SK-N-SH (cell line): ENCODE data around the gene GALNT13.

Source experiments
- ELF1 ChIP-seq: IDR thresholded peaks from 2 replicates; pipeline ENCODE4 v1.4.0; 2012
- EP300 ChIP-seq, 2 experiments: IDR thresholded peaks; 2 replicates each; pipeline versions ENCODE4 v1.4.0 to v1.6.1; 2012; ENCODE audit warnings: borderline replicate concordance in 1 of 2, low read depth in 1 of 2, low read length in 1 of 2
- FOSL2 ChIP-seq: IDR thresholded peaks from 2 replicates; pipeline ENCODE4 v1.4.0; 2012; ENCODE audit warnings: low read depth, mild to moderate bottlenecking, moderate library complexity, borderline replicate concordance
- FOXJ3 ChIP-seq: sonication (generic); formaldehyde crosslinking; IDR thresholded peaks from 2 replicates; pipeline ENCODE4 v1.5.1; 2020; ENCODE audit warnings: mild to moderate bottlenecking, missing genetic modification reagents
- JUND ChIP-seq: IDR thresholded peaks from 2 replicates; pipeline ENCODE4 v1.4.0; 2012
- MXI1 ChIP-seq: IDR thresholded peaks from 2 replicates; pipeline ENCODE4 v1.6.1; 2012; ENCODE audit warnings: mild to moderate bottlenecking, low read depth, low read length, improper control_type of control experiment
- POLR2AphosphoS5 ChIP-seq: IDR thresholded peaks from 2 replicates; pipeline ENCODE4 v1.6.1; 2012; ENCODE audit warnings: low read depth, low read length
- RAD21 ChIP-seq: IDR thresholded peaks from 2 replicates; pipeline ENCODE4 v1.6.1; 2012; ENCODE audit warnings: mild to moderate bottlenecking, low read length
- RFX5 ChIP-seq: IDR thresholded peaks from 2 replicates; pipeline ENCODE4 v1.6.1; 2012; ENCODE audit warnings: mild to moderate bottlenecking, improper control_type of control experiment, low read length
- RXRA ChIP-seq: IDR thresholded peaks from 2 replicates; pipeline ENCODE4 v1.4.0; 2012; ENCODE audit warnings: low read depth, mild to moderate bottlenecking, borderline replicate concordance
- TAF1 ChIP-seq: IDR thresholded peaks from 2 replicates; pipeline ENCODE4 v1.6.1; 2012; ENCODE audit warnings: low read depth, mild to moderate bottlenecking, low read length, moderate library complexity, borderline replicate concordance
- YY1 ChIP-seq: IDR thresholded peaks from 2 replicates; pipeline ENCODE4 v1.4.0; 2012; ENCODE audit warnings: low read depth, mild to moderate bottlenecking
- TF ChIP-seq, protein P1 (sequence below): fragments of 200-600 bp; sonication (generic); IDR thresholded peaks from 2 replicates; pipeline ENCODE4 v1.6.1; 2017; ENCODE audit warnings: antibody characterized with exemption, mild to moderate bottlenecking, moderate library complexity
- TF ChIP-seq, protein P2 (sequence below): fragments of 150-350 bp; IDR thresholded peaks from 2 replicates; pipeline ENCODE4 v1.6.1; 2017; ENCODE audit warnings: antibody characterized with exemption, low read length, low read depth, borderline replicate concordance

DNA sequence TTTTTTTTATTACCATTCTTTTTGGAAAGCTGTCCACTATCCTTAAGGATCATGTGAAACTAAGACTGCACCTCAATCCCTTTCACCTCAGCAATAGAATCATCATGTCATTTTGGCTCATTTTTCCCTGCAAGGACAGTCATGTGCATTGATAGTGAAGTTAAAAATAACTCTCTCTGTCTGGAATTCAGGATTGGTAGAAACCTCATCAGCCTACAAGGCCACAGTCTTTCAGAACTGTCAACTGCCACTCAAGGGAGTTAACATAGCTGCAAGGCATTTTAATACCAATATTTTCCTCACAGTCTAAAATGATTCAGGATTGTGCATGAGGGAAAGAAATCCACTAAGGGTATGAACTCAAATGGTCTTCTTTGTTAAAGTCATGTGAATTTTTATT is 625.3 kb downstream of the GALNT13 start:
- TF ChIP-seq, protein P1, sequence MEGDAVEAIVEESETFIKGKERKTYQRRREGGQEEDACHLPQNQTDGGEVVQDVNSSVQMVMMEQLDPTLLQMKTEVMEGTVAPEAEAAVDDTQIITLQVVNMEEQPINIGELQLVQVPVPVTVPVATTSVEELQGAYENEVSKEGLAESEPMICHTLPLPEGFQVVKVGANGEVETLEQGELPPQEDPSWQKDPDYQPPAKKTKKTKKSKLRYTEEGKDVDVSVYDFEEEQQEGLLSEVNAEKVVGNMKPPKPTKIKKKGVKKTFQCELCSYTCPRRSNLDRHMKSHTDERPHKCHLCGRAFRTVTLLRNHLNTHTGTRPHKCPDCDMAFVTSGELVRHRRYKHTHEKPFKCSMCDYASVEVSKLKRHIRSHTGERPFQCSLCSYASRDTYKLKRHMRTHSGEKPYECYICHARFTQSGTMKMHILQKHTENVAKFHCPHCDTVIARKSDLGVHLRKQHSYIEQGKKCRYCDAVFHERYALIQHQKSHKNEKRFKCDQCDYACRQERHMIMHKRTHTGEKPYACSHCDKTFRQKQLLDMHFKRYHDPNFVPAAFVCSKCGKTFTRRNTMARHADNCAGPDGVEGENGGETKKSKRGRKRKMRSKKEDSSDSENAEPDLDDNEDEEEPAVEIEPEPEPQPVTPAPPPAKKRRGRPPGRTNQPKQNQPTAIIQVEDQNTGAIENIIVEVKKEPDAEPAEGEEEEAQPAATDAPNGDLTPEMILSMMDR: no peak
- TF ChIP-seq RXRA (no peak), POLR2AphosphoS5 (no peak), RAD21 (no peak), EP300 (IDR thresholded peaks at IDR 0.05; ENCODE audit: borderline replicate concordance in 1 of 2, low read depth in 1 of 2, low read length in 1 of 2) (no peak), TAF1 (no peak), ELF1 (no peak), YY1 (no peak), MXI1 (no peak), RFX5 (no peak), FOXJ3 (no peak), FOSL2 (no peak), JUND (no peak)
- TF ChIP-seq, protein P2, sequence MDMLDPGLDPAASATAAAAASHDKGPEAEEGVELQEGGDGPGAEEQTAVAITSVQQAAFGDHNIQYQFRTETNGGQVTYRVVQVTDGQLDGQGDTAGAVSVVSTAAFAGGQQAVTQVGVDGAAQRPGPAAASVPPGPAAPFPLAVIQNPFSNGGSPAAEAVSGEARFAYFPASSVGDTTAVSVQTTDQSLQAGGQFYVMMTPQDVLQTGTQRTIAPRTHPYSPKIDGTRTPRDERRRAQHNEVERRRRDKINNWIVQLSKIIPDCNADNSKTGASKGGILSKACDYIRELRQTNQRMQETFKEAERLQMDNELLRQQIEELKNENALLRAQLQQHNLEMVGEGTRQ: no peak
